ENCODE measurements around the gene ELOVL1.
"Not testable (repeated sequence)": the region's sequence is repeated elsewhere in the genome, so short reads cannot be mapped to it uniquely, and the experiment has no call there.

Gene ELOVL1

GRCh38 chr1:43367904-43368645 lies at the start of gene ELOVL1:
Gene ELOVL1 (minus strand): TSS chr1:43368011. CDS start chr1:43365609, 2,402 bp downstream.
- intact Hi-C loops (cut with DNase I) = no loop called here
- DNase-seq = peak; percentile 78 to 98 (median 84)

GRCh38 chr1:43415901-43416300 lies 48.1 kb upstream of the ELOVL1 start:
- intact Hi-C loops (cut with DNase I) = no loop called here

GRCh38 chr1:43414634-43415223 lies 46.9 kb upstream of the ELOVL1 start:
- intact Hi-C loops (cut with DNase I) = loop anchor here (1.0 kb wide), 1 partner anchor 187 kb away; no protein-coding TSS in a partner anchor
- DNase-seq = peak in 4 of 10 donors; percentile 20 to 58 (median 42)

More at GRCh38 chr1:43415901-43416300, 48.1 kb upstream of the ELOVL1 start:
- peak in 1 of 10 donors; percentile 4 for DNase-seq

GRCh38 chr1:43413426-43413825 lies 45.6 kb upstream of the ELOVL1 start:
- intact Hi-C loops (cut with DNase I) = not testable (repeated sequence)

GRCh38 chr1:43410571-43410970 lies 42.8 kb upstream of the ELOVL1 start:
- intact Hi-C loops (cut with DNase I) = no loop called here

More at GRCh38 chr1:43413426-43413825, 45.6 kb upstream of the ELOVL1 start:
- not testable (repeated sequence) for DNase-seq

GRCh38 chr1:43405876-43406234 lies 38.0 kb upstream of the ELOVL1 start:
- intact Hi-C loops (cut with DNase I) = no loop called here
- no peak for DNase-seq

More at GRCh38 chr1:43410571-43410970, 42.8 kb upstream of the ELOVL1 start:
- DNase-seq = no peak

GRCh38 chr1:43405219-43405875 lies 37.5 kb upstream of the ELOVL1 start:
- DNase-seq = no peak
- intact Hi-C loops (cut with DNase I) = no loop called here

- intact Hi-C loops (cut with DNase I) = no loop called here
- DNase-seq = no peak
Measured at GRCh38 chr1:43404353-43404752, 36.5 kb upstream of the ELOVL1 start.

GRCh38 chr1:43402089-43402865 lies 34.5 kb upstream of the ELOVL1 start:
- DNase-seq = no peak
- intact Hi-C loops (cut with DNase I) = no loop called here

GRCh38 chr1:43400441-43400840 lies 32.6 kb upstream of the ELOVL1 start:
- intact Hi-C loops (cut with DNase I); DNase-seq: not testable (repeated sequence)

- no peak for DNase-seq
- intact Hi-C loops (cut with DNase I) = no loop called here
Measured at GRCh38 chr1:43398227-43398626, 30.4 kb upstream of the ELOVL1 start.

- intact Hi-C loops (cut with DNase I) = no loop called here
- no peak for DNase-seq
Measured at GRCh38 chr1:43396059-43396458, 28.2 kb upstream of the ELOVL1 start.

- no peak for DNase-seq
- intact Hi-C loops (cut with DNase I) = no loop called here
Measured at GRCh38 chr1:43395523-43395922, 27.7 kb upstream of the ELOVL1 start.

- intact Hi-C loops (cut with DNase I) = no loop called here
Measured at GRCh38 chr1:43392702-43393101, 24.9 kb upstream of the ELOVL1 start.

GRCh38 chr1:43389326-43390313 lies 21.8 kb upstream of the ELOVL1 start, which contains the start of the genes MED8 and SZT2:
Gene MED8 (minus strand): TSS chr1:43389800. CDS start chr1:43389764, 36 bp downstream.
Gene SZT2 (plus strand): TSS chr1:43389899. CDS start chr1:43389969, 70 bp downstream.
- DNase-seq = peak; percentile 93 to 99 (median 96)
- intact Hi-C loops (cut with DNase I) = no loop called here

More at GRCh38 chr1:43392702-43393101, 24.9 kb upstream of the ELOVL1 start:
- no peak for DNase-seq

- intact Hi-C loops (cut with DNase I) = no loop called here
- DNase-seq = no peak
Measured at GRCh38 chr1:43388613-43389012, 20.8 kb upstream of the ELOVL1 start.

GRCh38 chr1:43387976-43388599 lies 20.3 kb upstream of the ELOVL1 start:
- intact Hi-C loops (cut with DNase I) = no loop called here

GRCh38 chr1:43386676-43387075 lies 18.9 kb upstream of the ELOVL1 start:
- DNase-seq = no peak
- intact Hi-C loops (cut with DNase I) = no loop called here

More at GRCh38 chr1:43387976-43388599, 20.3 kb upstream of the ELOVL1 start:
- no peak for DNase-seq
